WTC11 (cell line): ENCODE results near the gene GASK1B. TPM values are rescaled to one million over a fixed set of nuclear protein-coding genes. Genes with fewer than 3 reads are reported as not detected.

Experiments
- ATAC-seq: fragments of 200-7000 bp; cut with Tn5 transposase; 2 replicates; pipeline ENCODE4 v1.10.0; 2021; ENCODE audit warnings: mild to moderate bottlenecking, moderate library complexity
- CTCF ChIA-PET: fragments of 300-600 bp; sonication (Branson Sonifier 250); formaldehyde crosslinking; loops from one replicate; lab custom pipeline; 2021; ENCODE audit warnings: antibody characterized with exemption; lab: Charles Lee
- POLR2A ChIA-PET: fragments of 350-600 bp; sonication (Branson Sonifier 250); formaldehyde crosslinking; loops from one replicate; lab custom pipeline; 2021; ENCODE audit warnings: antibody characterized with exemption; lab: Charles Lee
- DNase-seq: peaks from one replicate; pipeline ENCODE4 v3.0.0; 2021; ENCODE audit warnings: low spot score
- H3K27ac Mint-ChIP-seq: 2 replicates; pipeline ENCODE4 v1.8.0; 2021; ENCODE audit warnings: mixed read lengths
- H3K27me3 Mint-ChIP-seq: 2 replicates; pipeline ENCODE4 v1.8.0; 2021; ENCODE audit warnings: low read depth, mild to moderate bottlenecking, moderate library complexity, mixed read lengths
- H3K36me3 Mint-ChIP-seq: 2 replicates; pipeline ENCODE4 v1.8.0; 2021; ENCODE audit warnings: mixed read lengths
- H3K4me1 Mint-ChIP-seq: 2 replicates; pipeline ENCODE4 v1.8.0; 2022; ENCODE audit warnings: mixed read lengths
- H3K4me3 Mint-ChIP-seq: 2 replicates; pipeline ENCODE4 v1.8.0; 2021; ENCODE audit warnings: mild to moderate bottlenecking, moderate library complexity, mixed read lengths
- H3K9me3 Mint-ChIP-seq: 2 replicates; pipeline ENCODE4 v1.8.0; 2021; ENCODE audit warnings: mixed read lengths
- CREM ChIP-seq: sonication (generic); formaldehyde crosslinking; IDR thresholded peaks from 2 replicates; pipeline ENCODE4 v1.8.1; 2022; ENCODE audit warnings: mild to moderate bottlenecking, missing genetic modification reagents, moderate library complexity
- FOXP1 ChIP-seq: sonication (generic); formaldehyde crosslinking; IDR thresholded peaks from 2 replicates; pipeline ENCODE4 v1.8.0; 2022; ENCODE audit warnings: missing genetic modification reagents, mild to moderate bottlenecking, moderate library complexity, borderline replicate concordance
- GABPB1 ChIP-seq: sonication (generic); formaldehyde crosslinking; IDR thresholded peaks from 2 replicates; pipeline ENCODE4 v1.8.1; 2023; ENCODE audit warnings: mild to moderate bottlenecking, missing genetic modification reagents
- IRF1 ChIP-seq: sonication (generic); formaldehyde crosslinking; IDR thresholded peaks from 2 replicates; pipeline ENCODE4 v1.8.0; 2023; ENCODE audit warnings: missing genetic modification reagents
- MLX ChIP-seq: sonication (generic); formaldehyde crosslinking; IDR thresholded peaks from 2 replicates; pipeline ENCODE4 v1.8.1; 2023; ENCODE audit warnings: mild to moderate bottlenecking, missing genetic modification reagents, moderate library complexity
- MXD4 ChIP-seq: fragments of 250-450 bp; sonication (Bioruptor Pico); IDR thresholded peaks from 2 replicates; pipeline ENCODE4 v1.8.0; 2021; ENCODE audit warnings: mild to moderate bottlenecking, moderate library complexity, borderline replicate concordance
- NFE2L1 ChIP-seq: sonication (generic); formaldehyde crosslinking; IDR thresholded peaks from 2 replicates; pipeline ENCODE4 v1.8.1; 2023; ENCODE audit warnings: missing genetic modification reagents
- NR3C1 ChIP-seq: sonication (generic); formaldehyde crosslinking; conservative IDR thresholded peaks from 2 replicates; pipeline ENCODE4 v1.8.1; 2023; ENCODE audit warnings: low read depth, mild to moderate bottlenecking, missing genetic modification reagents
- SMAD3 ChIP-seq: sonication (generic); formaldehyde crosslinking; IDR thresholded peaks from 2 replicates; pipeline ENCODE4 v1.8.0; 2022; ENCODE audit warnings: missing genetic modification reagents, mild to moderate bottlenecking, borderline replicate concordance
- STAT6 ChIP-seq: sonication (generic); formaldehyde crosslinking; conservative IDR thresholded peaks from 2 replicates; pipeline ENCODE4 v1.8.1; 2023; ENCODE audit warnings: mild to moderate bottlenecking, low read depth, missing genetic modification reagents, moderate library complexity
- ZBTB43 ChIP-seq: sonication (generic); formaldehyde crosslinking; IDR thresholded peaks from 2 replicates; pipeline ENCODE4 v1.8.1; 2023; ENCODE audit warnings: mild to moderate bottlenecking, missing genetic modification reagents
- ZNF263 ChIP-seq: sonication (generic); formaldehyde crosslinking; IDR thresholded peaks from 2 replicates; pipeline ENCODE4 v1.8.1; 2022; ENCODE audit warnings: low read depth, mild to moderate bottlenecking, moderate library complexity, missing genetic modification reagents
- ZNF425 ChIP-seq: fragments of 250-450 bp; sonication (Bioruptor Pico); conservative IDR thresholded peaks from 2 replicates; pipeline ENCODE4 v1.9.0; 2021; ENCODE audit warnings: mild to moderate bottlenecking
- total RNA-seq: library from RNA; stranded (reverse); gene quantifications from 3 replicates; pipeline ENCODE4 v1.2.3, GENCODE V29; 2021

GASK1B gene
- total RNA-seq, 1 experiment from 2014 or later = 0.24 TPM

- Mint-ChIP-seq H3K27ac (no peak overlapping the region), H3K4me1 (peaks cover 12% of the 10 kb centered on the region), H3K9me3 (no peaks in the 10 kb centered on the region), H3K36me3 (no peaks in the 10 kb centered on the region), H3K27me3 (no peaks in the 10 kb centered on the region), H3K4me3 (no peak overlapping the region)
- no peak for ATAC-seq
- DNase-seq = no peak
- no peak for TF ChIP-seq GABPB1 (CRISPR knock-in tag)
- no peak for TF ChIP-seq ZNF425 (CRISPR knock-in tag)
- no peak for TF ChIP-seq ZNF263 (CRISPR knock-in tag)
- no peak for TF ChIP-seq MLX (CRISPR knock-in tag)
- POLR2A ChIA-PET = no interaction called here
- CTCF ChIA-PET = no interaction called here
Observed at GRCh38 chr4:158129694-158130093, 43.1 kb downstream of the GASK1B start.

GRCh38 chr4:158128540-158128939, 44.3 kb downstream of the GASK1B start:
- H3K27me3 Mint-ChIP-seq = no peaks in the 10 kb centered on the region
- DNase-seq = no peak

GRCh38 chr4:158125310-158125709, 47.5 kb downstream of the GASK1B start:
- ChIA-PET POLR2A (no interaction called here), CTCF (no interaction called here)
- H3K4me3 Mint-ChIP-seq = no peak overlapping the region
- peaks cover 12% of the 10 kb centered on the region for H3K4me1 Mint-ChIP-seq
- no peak for DNase-seq
- no peaks in the 10 kb centered on the region for H3K9me3 Mint-ChIP-seq
- H3K27ac Mint-ChIP-seq = 0 out of 2 replicates have a peak overlapping the region, but pooled peaks have one; percentile 28
- no peak for TF ChIP-seq NFE2L1 (CRISPR knock-in tag)
- no peak for TF ChIP-seq MLX (CRISPR knock-in tag)
- no peak for TF ChIP-seq FOXP1
- TF ChIP-seq STAT6 = no peak
- TF ChIP-seq, all 79 proteins: peak for 0
- ATAC-seq = peak; percentile 41
- Mint-ChIP-seq H3K27me3 (no peaks in the 10 kb centered on the region), H3K36me3 (no peaks in the 10 kb centered on the region)

More at GRCh38 chr4:158128540-158128939, 44.3 kb downstream of the GASK1B start:
- CTCF ChIA-PET = no interaction called here
- peaks cover 12% of the 10 kb centered on the region for H3K4me1 Mint-ChIP-seq
- no peak for TF ChIP-seq CREM (CRISPR knock-in tag)
- no peak for TF ChIP-seq IRF1 (CRISPR knock-in tag)
- TF ChIP-seq SMAD3 (CRISPR knock-in tag) = no peak
- no peak for TF ChIP-seq ZBTB43 (CRISPR knock-in tag)
- no peak for TF ChIP-seq GABPB1 (CRISPR knock-in tag)
- no peak for TF ChIP-seq MXD4 (CRISPR knock-in tag)
- no peak for TF ChIP-seq NR3C1 (CRISPR knock-in tag)
- no peaks in the 10 kb centered on the region for H3K36me3 Mint-ChIP-seq
- H3K4me3 Mint-ChIP-seq = no peak overlapping the region
- H3K27ac Mint-ChIP-seq = no peak overlapping the region
- POLR2A ChIA-PET = no interaction called here
- no peak for ATAC-seq
- no peaks in the 10 kb centered on the region for H3K9me3 Mint-ChIP-seq

Other genes with a start within 250 kb of the GASK1B start
- 3.8 to 5.3 TPM (median 4.1 TPM) in 3 replicates for gene TMEM144, start 37.5 kb upstream of the GASK1B start, total RNA-seq